BJ (cell line): ENCODE results near the gene PITPNM3. TPM values are rescaled to one million over a fixed set of nuclear protein-coding genes. Genes with fewer than 3 reads are reported as not detected.

Experiments
- CTCF ChIA-PET: fragments of 350-600 bp; formaldehyde crosslinking; extraction: SDS; loops from one replicate; lab custom pipeline; 2021; ENCODE audit warnings: antibody characterized with exemption, inconsistent platforms; lab: Yijun Ruan, JAX
- POLR2A ChIA-PET: fragments of 300-600 bp; sonication (Branson Sonifier 250); formaldehyde crosslinking; extraction: SDS; loops from one replicate; lab custom pipeline; 2021; ENCODE audit warnings: antibody characterized with exemption; lab: Charles Lee
- DNase-seq: peaks from one replicate; pipeline ENCODE4 v3.0.0-alpha.2; 2011; ENCODE audit warnings: low read depth
- H3K27me3 ChIP-seq: 2 replicates; pipeline ENCODE4 v1.6.0; 2011; ENCODE audit warnings: low read length; ENCODE audit not compliant: control insufficient read depth, insufficient read depth
- H3K36me3 ChIP-seq: 2 replicates; pipeline ENCODE4 v1.5.1; 2011; ENCODE audit warnings: low read length; ENCODE audit not compliant: control insufficient read depth, insufficient read depth
- H3K4me3 ChIP-seq: 2 replicates; pipeline ENCODE4 v1.5.1; 2011; ENCODE audit warnings: low read depth, mild to moderate bottlenecking, control low read depth, low read length
- polyA plus RNA-seq: library from polyadenylated mRNA; depleted of rRNA; stranded (reverse); fragments of >200 nt; gene quantifications from 2 replicates; pipeline ENCODE4 v1.2.3, GENCODE V29; 2011
- TF ChIP-seq, protein P1 (sequence below): IDR thresholded peaks from 2 replicates; pipeline ENCODE4 v1.5.1; 2011; ENCODE audit warnings: low read depth, mild to moderate bottlenecking, control low read depth, inconsistent platforms, low read length, moderate library complexity; ENCODE audit not compliant: insufficient read depth

PITPNM3 gene
- polyA plus RNA-seq, 1 experiment = 0.64 TPM

DNA sequence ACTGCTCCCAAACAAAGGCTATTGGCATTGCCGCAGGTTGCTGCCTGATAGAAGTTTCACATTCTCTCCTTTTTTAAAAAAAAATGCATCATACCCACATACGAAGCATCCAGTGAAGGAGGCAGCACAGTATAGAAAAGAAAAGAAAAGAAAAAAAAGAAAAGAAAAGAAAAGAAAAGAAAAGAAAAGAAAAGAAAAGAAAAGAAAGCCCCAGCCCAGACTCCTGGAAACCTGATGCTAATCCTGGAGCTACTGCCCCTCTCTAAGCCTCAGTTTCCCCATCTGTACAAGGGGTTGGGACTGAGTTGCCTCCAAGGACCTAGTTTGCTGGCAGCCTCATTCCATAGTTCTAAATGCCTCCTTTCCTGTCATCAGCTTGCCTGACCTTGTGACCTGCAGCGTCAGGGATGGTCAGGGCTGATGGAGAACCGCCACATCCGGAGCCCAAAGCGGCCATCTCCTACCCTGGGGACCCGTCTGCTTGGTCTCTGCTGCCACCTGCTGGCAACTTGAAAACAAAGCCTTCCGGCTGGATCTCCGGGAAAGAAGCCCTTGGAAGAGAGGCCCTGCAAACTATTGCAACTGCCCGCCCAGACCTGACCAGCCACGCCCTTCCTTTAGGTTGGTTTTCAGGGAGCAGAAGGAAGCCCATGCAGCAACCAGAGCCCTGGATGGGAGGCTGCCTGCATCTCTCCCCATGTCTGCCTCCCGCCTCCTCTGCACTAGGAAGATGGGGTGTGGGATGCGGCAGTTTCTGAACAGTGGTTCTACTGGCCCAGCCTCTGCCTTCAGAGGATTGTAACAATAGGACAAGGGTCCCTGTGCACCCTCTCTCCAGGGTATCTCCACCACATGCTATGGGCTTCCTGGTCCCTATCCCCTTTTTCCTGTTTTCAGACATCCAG, 134.4 kb downstream of the PITPNM3 start:
- POLR2A ChIA-PET = no interaction called here

DNA sequence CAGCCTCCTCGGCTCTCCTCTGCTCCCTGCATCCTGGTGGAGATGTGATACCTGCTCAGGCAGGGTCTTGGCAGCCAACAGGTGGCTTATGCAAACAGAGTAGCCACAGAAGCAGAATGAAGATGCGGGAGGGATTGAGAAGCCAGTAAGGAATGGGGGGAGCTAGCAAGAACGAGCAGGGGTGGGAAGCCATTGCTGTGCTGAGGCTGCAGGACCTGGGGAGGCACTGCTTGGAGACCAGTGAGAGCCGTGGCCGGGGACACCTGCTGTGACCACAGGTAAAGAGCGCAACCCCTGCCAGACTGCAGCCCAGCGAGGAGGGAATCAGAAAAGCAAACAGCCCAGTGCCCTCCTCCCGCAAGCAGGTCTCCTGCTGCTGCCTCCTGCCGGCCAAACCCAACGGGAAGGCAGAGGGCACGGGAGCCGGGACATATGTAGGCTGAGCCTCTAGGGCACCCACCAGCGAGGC, 136.1 kb downstream of the PITPNM3 start:
- CTCF ChIA-PET = interaction anchor here (5.0 to 7.4 kb wide), 3 partner anchors 15 to 832 kb away, joined by 39 to 77 read pairs (median 40); partner anchors contain the start of gene AIPL1
- Histone ChIP-seq H3K36me3 (no peaks in the 10 kb centered on the region), H3K27me3 (peaks cover 4% of the 10 kb centered on the region), H3K4me3 (no peak overlapping the region)
- TF ChIP-seq, protein P1, sequence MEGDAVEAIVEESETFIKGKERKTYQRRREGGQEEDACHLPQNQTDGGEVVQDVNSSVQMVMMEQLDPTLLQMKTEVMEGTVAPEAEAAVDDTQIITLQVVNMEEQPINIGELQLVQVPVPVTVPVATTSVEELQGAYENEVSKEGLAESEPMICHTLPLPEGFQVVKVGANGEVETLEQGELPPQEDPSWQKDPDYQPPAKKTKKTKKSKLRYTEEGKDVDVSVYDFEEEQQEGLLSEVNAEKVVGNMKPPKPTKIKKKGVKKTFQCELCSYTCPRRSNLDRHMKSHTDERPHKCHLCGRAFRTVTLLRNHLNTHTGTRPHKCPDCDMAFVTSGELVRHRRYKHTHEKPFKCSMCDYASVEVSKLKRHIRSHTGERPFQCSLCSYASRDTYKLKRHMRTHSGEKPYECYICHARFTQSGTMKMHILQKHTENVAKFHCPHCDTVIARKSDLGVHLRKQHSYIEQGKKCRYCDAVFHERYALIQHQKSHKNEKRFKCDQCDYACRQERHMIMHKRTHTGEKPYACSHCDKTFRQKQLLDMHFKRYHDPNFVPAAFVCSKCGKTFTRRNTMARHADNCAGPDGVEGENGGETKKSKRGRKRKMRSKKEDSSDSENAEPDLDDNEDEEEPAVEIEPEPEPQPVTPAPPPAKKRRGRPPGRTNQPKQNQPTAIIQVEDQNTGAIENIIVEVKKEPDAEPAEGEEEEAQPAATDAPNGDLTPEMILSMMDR = peak; percentile 51
- no peak for DNase-seq
- POLR2A ChIA-PET = no interaction called here

More for the DNA sequence above, 134.4 kb downstream of the PITPNM3 start:
- TF ChIP-seq, protein P1 = peak; percentile 86
- Histone ChIP-seq H3K36me3 (no peaks in the 10 kb centered on the region), H3K4me3 (no peak overlapping the region), H3K27me3 (peaks cover 4% of the 10 kb centered on the region)
- CTCF ChIA-PET = interaction anchor here (0.6 to 7.4 kb wide), 12 partner anchors 10 to 1173 kb away, joined by 3 to 77 read pairs (median 4); partner anchors contain the start of genes AIPL1 and NLRP1
- DNase-seq = no peak

DNA sequence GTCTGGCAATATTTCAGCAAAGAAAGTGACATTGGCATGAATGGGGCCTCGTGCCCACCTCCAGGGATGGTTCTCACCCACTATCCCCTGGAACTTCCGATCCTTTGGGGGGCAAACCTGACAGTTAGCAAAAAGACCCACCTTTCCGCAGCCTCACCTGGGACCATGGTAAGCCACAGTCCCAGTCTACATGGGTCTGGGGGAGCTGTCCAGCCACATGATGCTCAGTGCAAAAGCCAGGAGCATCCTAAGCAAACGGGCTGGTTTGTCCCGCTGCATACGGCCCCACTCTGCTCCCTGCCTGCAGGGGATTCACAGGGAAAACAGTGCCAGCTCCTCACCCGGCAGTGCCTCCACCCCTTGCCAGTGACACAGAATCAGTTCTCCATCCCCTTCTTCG, 140.7 kb downstream of the PITPNM3 start:
- CTCF ChIA-PET = no interaction called here
- no peak for DNase-seq
- POLR2A ChIA-PET = no interaction called here
- H3K4me3 ChIP-seq = no peak overlapping the region
- no peaks in the 10 kb centered on the region for H3K36me3 ChIP-seq
- H3K27me3 ChIP-seq = peaks cover 4% of the 10 kb centered on the region
- TF ChIP-seq, protein P1 = no peak

DNA sequence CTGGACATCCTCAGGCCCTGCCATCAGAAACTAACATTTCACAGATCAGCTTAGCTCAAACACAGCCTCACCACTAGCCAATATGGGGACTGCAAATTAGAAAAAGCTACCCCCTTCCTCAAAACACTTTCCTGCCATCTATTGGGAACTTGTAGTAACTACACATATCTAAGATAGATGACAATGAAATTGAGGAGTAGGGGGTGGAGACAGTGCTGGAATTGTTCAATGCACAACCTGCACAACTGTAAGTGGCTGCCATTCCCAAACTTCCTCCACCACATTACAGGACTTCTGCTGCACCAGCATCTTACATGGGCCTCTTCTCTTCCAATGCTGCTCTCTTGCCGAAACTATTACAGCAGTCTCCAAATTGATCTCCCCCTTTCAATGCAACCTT, 143.3 kb downstream of the PITPNM3 start:
- POLR2A ChIA-PET = no interaction called here
- no peak overlapping the region for H3K4me3 ChIP-seq
- TF ChIP-seq, protein P1 = peak; percentile 57
- CTCF ChIA-PET = interaction anchor here (0.6 to 2.4 kb wide), 8 partner anchors 18 to 825 kb away, joined by 3 to 8 read pairs (median 4); partner anchors contain the start of gene AIPL1
- no peaks in the 10 kb centered on the region for H3K36me3 ChIP-seq
- no peak for DNase-seq
- peaks cover 1% of the 10 kb centered on the region for H3K27me3 ChIP-seq

DNA sequence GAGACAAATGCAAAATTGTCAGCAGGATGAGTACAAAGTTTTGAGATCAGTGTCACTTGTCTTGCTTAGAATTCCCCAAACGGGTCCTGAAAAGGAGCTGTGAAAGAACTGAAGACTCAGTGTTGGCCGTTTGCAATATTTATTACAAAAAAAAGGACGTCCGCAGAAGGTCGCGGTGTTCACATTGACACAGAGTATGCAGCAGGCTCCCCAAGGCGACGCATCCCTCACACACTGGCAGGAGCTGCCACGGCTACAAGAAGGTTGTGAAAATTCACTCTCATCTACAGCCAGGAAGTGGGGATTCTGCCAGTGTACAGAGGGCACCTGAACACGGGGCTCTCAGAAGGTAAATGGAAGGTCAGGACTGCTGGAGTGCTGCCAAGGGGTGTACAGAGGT, 147.6 kb downstream of the PITPNM3 start:
- TF ChIP-seq, protein P1 = no peak
- no peaks in the 10 kb centered on the region for H3K36me3 ChIP-seq
- H3K4me3 ChIP-seq = no peak overlapping the region
- DNase-seq = no peak
- ChIA-PET POLR2A (no interaction called here), CTCF (interaction anchor here (2.0 kb wide), 1 partner anchor 817 kb away, joined by 4 read pairs; no protein-coding TSS in a partner anchor)
- peaks cover 6% of the 10 kb centered on the region for H3K27me3 ChIP-seq
